Measurements from ENCODE around the gene TNS1. TPM values are rescaled to one million over a fixed set of nuclear protein-coding genes. Genes with fewer than 3 reads are reported as not detected.

The TNS1 gene
- total RNA-seq, 1 donor from 2014 or later, result 705 TPM

DNA sequence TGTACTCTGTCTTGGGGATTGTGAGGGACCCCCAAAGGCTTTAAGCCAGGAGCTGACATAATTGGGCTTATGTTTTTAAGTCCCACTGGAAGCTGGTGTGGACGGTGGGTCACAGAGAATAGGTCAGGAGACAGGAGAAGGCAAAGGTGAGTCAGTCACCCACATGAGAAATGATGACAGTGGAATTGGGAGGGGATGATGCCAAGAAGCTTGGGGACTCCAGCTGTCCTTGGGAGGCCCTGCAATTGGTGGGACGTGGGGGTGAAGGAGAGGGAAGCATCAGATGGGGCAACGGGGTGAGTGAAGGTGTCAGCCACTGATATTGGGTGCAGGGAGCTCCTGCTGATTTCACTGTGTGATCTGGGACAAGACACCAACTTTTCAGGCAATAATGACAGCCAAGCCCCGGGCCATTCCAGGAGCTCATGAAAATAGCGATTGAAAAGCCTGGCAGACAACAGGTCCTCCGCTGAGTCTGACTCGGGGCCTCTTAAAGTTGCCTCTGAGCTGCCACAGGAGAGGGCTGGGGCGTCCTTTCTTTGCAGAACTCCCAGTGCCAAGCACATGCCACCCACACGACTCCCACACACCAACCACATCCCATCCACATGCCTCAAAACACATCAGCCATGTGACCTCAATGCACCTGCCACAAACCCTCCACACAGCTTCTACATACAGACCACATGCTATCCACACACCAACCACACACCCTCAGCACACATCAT lies 13.4 kb downstream of the TNS1 start:
- ATAC-seq, result no peak
- DNase-seq (ENCODE audit: missing footprints), result no peak
- intact Hi-C loops (cut with DNase I), result loop anchor here (2.0 to 5.0 kb wide), 2 partner anchors 45 to 87 kb away; no protein-coding TSS in a partner anchor

DNA sequence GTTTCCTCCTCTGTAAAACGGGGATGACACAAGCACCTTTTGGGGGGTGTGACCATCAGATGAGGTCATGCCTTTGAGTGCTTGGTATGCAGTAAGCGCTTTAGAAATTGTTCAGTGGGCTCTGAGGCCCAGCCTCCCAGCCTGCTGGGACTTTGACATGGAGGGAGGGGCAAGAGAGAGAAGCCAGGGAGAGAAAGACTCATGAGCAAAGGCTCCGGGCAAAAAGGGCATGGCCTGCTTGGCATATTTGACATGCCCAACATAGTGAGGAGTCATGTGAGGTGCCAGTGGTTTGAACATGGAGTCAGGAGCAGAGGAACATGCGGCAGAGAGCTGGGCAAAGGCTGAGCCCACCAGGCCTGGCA lies 14.0 kb downstream of the TNS1 start:
- DNase-seq (ENCODE audit: missing footprints), result no peak
- ATAC-seq, result peak; percentile 45
- intact Hi-C loops (cut with DNase I), result loop anchor here (1.0 to 5.0 kb wide), 5 partner anchors 46 to 200 kb away; no protein-coding TSS in a partner anchor

DNA sequence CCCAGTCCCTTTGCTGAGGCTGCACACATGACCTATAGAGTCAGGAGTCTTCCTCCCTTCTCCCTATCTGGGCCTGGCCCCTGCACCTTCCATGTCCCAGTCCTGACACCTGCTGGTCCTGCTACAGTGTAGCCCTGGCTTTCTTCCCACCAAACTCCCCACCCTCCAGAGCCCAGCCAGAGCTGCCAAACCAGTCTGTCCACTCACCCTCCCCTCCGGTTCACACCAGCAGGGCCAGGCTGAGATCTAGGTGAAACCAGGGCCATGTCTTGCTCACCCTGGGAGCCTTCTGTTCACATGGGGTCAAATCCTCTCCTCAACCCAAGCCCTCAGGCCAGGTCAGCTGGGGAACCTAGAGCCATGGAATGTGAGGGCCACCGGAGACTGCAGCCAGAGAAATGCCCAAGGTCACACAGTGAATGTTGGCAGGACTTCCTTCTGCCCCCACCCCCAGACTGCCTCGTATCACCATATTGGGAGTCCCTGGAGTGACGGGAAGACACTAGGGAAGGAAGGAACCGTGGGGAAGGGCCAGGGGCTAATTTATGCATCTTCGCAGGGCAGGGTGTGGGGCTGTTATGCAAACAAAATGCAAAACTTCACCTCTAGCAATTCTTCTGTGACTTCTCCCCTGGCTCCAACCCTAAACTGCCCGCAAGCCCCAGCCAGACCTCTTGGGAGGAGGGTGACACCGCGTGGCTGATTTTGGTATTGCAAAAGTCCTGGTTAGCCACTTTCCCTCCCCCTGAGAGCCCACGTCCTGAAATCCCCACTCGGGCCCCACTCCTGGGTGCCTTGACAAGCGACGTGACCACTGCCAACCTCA lies 14.6 kb downstream of the TNS1 start:
- intact Hi-C loops (cut with DNase I), result loop anchor here (1.0 to 5.0 kb wide), 5 partner anchors 45 to 199 kb away; no protein-coding TSS in a partner anchor
- ATAC-seq, result peak; percentile 88
- DNase-seq (ENCODE audit: missing footprints), result peak; percentile 83

DNA sequence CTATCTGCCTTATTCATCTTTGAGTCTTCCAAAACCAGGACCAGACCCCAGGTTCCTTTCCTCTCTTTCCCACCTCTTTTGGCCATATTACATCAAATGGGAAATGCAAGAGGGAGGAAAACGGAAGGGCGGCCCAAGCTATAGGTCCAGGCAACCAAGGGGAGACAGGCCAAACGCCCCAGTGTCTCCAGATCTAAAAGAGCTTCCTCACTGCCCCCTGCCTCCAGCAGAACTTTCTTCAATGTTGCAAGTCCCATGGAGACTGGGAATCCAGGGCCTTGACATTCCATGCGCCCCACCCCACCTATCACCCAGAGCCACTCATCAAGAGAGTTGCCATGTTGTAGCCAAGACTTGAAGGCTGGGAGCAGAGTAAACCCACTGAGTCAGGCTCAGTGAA lies 15.4 kb downstream of the TNS1 start:
- intact Hi-C loops (cut with DNase I), result loop anchor here (5.0 kb wide), 1 partner anchor 85 kb away; no protein-coding TSS in a partner anchor
- ATAC-seq, result no peak
- no peak for DNase-seq (ENCODE audit: missing footprints)

GRCh38 chr2:217986256-217986961 lies 16.4 kb downstream of the TNS1 start:
- ATAC-seq, result no peak
- DNase-seq (ENCODE audit: missing footprints), result no peak
- intact Hi-C loops (cut with DNase I), result loop anchor here (5.0 kb wide), 1 partner anchor 84 kb away; no protein-coding TSS in a partner anchor

DNA sequence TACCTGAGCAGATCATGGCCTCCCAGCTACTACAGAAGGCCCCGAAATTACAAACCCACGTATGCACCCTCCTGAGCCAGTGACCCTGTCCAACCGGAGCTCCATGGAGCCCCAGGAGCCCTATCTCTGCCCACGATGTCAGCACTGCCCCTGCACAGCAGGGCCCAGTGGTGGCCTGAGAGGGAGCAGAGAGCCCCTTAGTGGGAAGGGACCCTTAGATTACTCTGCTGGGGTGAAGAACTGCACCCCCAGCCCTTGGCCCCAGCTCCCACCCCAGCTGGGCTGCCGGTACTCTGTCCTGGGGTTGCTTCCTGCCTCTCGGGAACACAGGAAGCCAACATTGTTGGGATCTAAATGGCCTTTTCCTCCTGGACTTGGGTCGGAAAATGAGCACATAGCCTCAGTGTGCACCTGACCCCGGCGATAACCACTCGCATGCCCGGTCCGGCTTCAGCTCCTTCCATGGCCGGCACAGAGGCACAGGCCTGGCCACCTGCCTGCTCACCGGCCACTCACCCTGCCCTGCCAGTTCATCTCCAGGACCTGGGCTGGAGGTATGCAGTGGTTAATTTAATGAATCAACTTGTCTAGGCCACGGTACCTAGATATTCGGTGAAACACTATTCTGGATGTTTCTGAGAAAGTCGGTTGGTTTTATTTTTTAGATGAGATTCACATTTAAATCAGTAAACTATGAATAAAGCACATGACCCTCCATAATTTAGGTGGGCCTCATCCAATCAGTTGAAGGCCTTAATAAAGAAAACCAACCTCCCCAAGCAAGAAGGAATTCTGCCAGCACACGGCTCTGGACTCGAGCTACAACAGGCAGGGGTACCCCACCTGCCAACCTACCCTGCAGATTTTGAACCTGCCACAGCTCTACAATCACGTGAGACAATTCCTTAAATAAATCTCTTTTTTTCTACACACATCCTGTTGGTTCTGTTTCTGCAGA lies 19.2 kb downstream of the TNS1 start:
- ATAC-seq (no peak), DNase-seq (ENCODE audit: missing footprints) (no peak)
- intact Hi-C loops (cut with DNase I), result no loop called here

DNA sequence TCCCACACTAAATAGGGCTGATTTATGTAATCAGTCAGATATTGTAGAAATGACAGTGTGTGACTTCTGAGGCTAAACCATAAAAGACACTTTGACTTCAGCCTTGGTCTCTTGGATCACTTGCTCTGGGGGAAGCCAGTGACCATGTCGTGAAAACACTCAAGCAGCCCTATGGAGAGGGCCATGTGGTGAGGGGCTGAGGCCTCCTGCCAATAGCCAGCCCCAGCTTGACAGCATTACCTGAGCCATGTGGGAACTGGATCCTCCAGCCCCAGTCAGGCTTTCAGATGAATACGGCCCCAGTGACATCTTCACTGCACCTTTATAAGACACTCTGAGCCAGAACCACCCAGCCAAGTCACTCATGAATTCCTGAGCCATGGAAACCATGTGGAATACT lies 20.8 kb downstream of the TNS1 start:
- ATAC-seq (no peak), DNase-seq (ENCODE audit: missing footprints) (no peak)
- intact Hi-C loops (cut with DNase I), result no loop called here

- ATAC-seq (no peak), DNase-seq (ENCODE audit: missing footprints) (peak; percentile 67)
- intact Hi-C loops (cut with DNase I), result no loop called here
These were observed 21.6 kb downstream of the TNS1 start for GRCh38 chr2:217981084-217981730.

DNA sequence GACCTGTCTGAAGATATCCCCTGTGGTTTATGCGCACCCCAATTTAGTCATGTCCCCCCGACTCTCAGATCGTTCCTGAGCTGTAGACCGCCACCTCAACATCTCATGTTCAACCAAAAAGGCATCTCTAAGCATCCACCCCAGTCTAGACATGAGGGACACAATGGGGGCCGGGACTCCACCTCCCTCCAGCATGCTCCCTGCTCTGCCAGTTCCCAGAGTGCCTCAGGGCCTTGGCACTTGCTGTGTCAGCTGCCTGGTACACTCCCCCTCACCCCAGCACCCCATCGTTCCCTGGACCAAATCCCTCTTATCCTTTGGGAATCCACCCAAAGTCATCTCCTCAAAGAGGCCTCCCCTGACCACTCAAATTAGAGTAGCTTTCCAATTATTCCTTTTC lies 22.2 kb downstream of the TNS1 start:
- ATAC-seq (no peak), DNase-seq (ENCODE audit: missing footprints) (no peak)
- intact Hi-C loops (cut with DNase I), result no loop called here

DNA sequence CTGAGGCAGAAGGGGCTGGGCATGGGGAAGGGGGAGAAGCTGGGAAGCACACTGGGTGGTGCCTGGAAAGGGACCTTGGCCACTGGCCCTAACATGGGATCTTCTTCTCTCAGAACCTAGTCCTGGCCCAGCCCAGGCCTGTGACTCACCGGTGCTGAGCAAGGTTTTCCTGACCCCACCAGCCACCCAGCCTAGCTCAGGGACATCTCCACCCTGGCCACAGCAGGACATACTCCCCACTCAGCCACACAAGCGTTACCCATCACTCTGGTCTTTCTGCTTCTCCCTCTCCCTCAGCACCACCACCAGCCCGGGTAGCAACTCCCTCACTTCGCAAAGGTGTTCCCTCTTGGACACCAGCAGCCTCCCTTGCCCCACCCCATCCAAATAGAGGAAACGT lies 22.8 kb downstream of the TNS1 start:
- intact Hi-C loops (cut with DNase I), result no loop called here
- peak; percentile 73 for DNase-seq (ENCODE audit: missing footprints)

DNA sequence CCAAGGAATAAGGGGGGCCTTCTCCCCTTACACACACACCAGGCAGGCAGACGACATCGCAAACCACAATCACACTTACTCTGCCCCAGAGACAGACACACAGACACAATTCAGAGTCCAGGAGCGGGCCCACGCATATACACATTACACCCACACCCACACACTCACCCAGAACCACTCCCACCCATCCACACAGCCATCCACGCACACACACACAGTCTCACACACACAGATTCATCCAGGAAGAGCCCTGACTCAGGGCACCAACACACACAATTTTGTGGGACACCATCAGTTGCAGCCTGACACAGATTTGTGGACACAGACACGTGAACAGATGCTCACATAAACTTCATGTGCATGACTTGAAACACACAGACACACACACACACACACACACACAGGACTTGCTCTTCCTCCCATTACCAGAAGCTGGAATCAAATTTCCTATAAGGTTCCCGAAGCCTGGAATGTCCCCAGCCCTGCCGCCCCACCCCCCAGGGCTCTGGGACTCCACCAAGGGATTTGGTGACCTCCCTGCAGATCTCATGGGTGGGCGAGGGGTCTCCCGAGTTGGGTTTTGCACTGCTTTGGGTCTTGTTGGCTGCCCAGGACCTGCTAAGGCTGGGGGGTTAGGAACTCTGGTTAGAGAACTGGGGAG lies 23.5 kb downstream of the TNS1 start:
- DNase-seq (ENCODE audit: missing footprints) (no peak), ATAC-seq (peak; percentile 24)
- intact Hi-C loops (cut with DNase I), result loop anchor here (2.0 kb wide), 1 partner anchor 34 kb away; no protein-coding TSS in a partner anchor

More for the DNA sequence above, 22.8 kb downstream of the TNS1 start:
- peak; percentile 24 for ATAC-seq

GRCh38 chr2:217978536-217979150 lies 24.2 kb downstream of the TNS1 start:
- peak; percentile 46 for ATAC-seq
- intact Hi-C loops (cut with DNase I), result loop anchor here (2.0 kb wide), 1 partner anchor 34 kb away; no protein-coding TSS in a partner anchor
- peak; percentile 64 for DNase-seq (ENCODE audit: missing footprints)

GRCh38 chr2:217977840-217978535 lies 24.8 kb downstream of the TNS1 start:
- DNase-seq (ENCODE audit: missing footprints) (no peak), ATAC-seq (no peak)

DNA sequence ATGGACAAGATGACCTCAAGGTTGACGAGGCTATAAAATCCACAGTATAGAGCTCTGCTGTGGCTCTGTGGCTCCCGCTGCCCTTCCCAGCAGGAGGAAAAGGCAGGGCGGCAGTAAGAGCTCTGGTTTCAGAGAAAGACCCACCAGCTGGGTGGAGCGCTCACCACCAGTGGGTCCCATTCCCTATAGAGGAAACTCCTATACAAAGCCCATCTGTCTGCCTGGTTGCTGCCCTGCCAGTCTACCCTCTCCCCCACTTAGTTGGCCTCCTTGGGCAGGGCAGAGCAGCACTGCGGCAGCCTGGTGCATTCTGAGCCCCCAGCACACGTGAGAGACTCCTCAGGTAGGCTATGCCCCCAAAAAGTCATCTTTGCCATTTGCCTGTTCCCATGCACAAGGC lies 26.5 kb downstream of the TNS1 start:
- DNase-seq (ENCODE audit: missing footprints) (no peak), ATAC-seq (no peak)
- intact Hi-C loops (cut with DNase I), result no loop called here

More at GRCh38 chr2:217977840-217978535, 24.8 kb downstream of the TNS1 start:
- intact Hi-C loops (cut with DNase I), result loop anchor here (2.0 kb wide), 1 partner anchor 33 kb away; no protein-coding TSS in a partner anchor

DNA sequence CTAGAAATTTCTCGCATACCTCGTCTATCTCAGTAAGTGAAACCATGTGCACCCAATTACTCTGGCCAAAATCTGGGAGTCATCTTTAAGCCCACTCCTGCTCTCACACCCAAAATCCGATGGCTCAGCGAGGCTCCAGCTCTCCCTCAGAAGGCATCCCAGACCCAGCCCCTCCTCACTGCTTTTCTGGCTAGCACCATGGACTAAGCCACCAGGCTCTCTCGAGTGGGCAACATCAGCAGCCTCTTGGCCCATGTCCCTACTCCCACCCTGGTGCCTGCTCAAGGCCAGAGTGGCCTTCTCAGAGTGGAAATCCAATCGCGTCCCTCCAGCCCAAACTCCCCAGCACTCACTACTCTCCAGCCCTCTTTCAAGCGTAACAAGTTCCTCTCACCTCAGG lies 27.2 kb downstream of the TNS1 start:
- intact Hi-C loops (cut with DNase I), result no loop called here
- ATAC-seq, result no peak
- DNase-seq (ENCODE audit: missing footprints), result peak; percentile 59

All from Right ventricle myocardium inferior (tissue), 1 donor.